ENCODE data around the gene CMTM2. TPM values are rescaled to one million over a fixed set of nuclear protein-coding genes. Genes with fewer than 3 reads are reported as not detected.

Gene CMTM2
- total RNA-seq, 2 donors from 2014 or later = not detected

- DNase-seq = no peak
- Histone ChIP-seq H3K27me3 (no peaks in the 10 kb centered on the region), H3K4me1 (no peaks in the 10 kb centered on the region), H3K27ac (no peak overlapping the region), H3K36me3 (replicated peaks in 1 of 2; ENCODE audit: insufficient read depth in 1 of 2, low read depth in 2 of 2) (peaks cover 0 to 2% of the 10 kb centered on the region in 2 donors), H3K4me3 (no peak overlapping the region), H3K9me3 (no peaks in the 10 kb centered on the region)
- ATAC-seq = no peak
- intact Hi-C loops (cut with DNase I) = no loop called here
- TF ChIP-seq CTCF (IDR thresholded peaks at IDR 0.05) = no peak
- TF ChIP-seq POLR2A (IDR thresholded peaks at IDR 0.05) = no peak
- WGBS, 2 donors = 62 to 63% methylated on average over 3 of the region's 3 CpGs
These were observed 9.3 kb upstream of the CMTM2 start for GRCh38 chr16:66569827-66570405.

- H3K27me3 ChIP-seq = no peaks in the 10 kb centered on the region
- no peak overlapping the region for H3K4me3 ChIP-seq
- DNase-seq (no peak), ATAC-seq (no peak)
- H3K9me3 ChIP-seq = no peaks in the 10 kb centered on the region
- 65 to 67% methylated on average over 2 of the region's 2 CpGs for WGBS, 2 donors
- H3K27ac ChIP-seq = no peak overlapping the region
- H3K4me1 ChIP-seq = no peaks in the 10 kb centered on the region
- H3K36me3 ChIP-seq (replicated peaks in 1 of 2; ENCODE audit: insufficient read depth in 1 of 2, low read depth in 2 of 2) = no peaks in the 10 kb centered on the region
- no peak for TF ChIP-seq CTCF (IDR thresholded peaks at IDR 0.05)
- no peak for TF ChIP-seq POLR2A (IDR thresholded peaks at IDR 0.05)
- intact Hi-C loops (cut with DNase I) = no loop called here
These were observed 6.9 kb upstream of the CMTM2 start for GRCh38 chr16:66572356-66572755.

GRCh38 chr16:66574081-66574480 lies 5.2 kb upstream of the CMTM2 start:
- H3K27me3 ChIP-seq = no peaks in the 10 kb centered on the region
- DNase-seq = no peak
- no peaks in the 10 kb centered on the region for H3K9me3 ChIP-seq
- intact Hi-C loops (cut with DNase I) = no loop called here
- no peak overlapping the region for H3K4me3 ChIP-seq
- TF ChIP-seq CTCF (IDR thresholded peaks at IDR 0.05) (no peak), POLR2A (IDR thresholded peaks at IDR 0.05) (no peak)
- no peaks in the 10 kb centered on the region for H3K36me3 ChIP-seq (replicated peaks in 1 of 2; ENCODE audit: insufficient read depth in 1 of 2, low read depth in 2 of 2)
- ATAC-seq = no peak
- H3K4me1 ChIP-seq = no peaks in the 10 kb centered on the region
- no peak overlapping the region for H3K27ac ChIP-seq
- WGBS, 2 donors = 94% methylated on average over 1 of the region's 1 CpG

GRCh38 chr16:66574531-66574930 lies 4.7 kb upstream of the CMTM2 start:
- WGBS, 2 donors = 85 to 93% methylated on average over 3 of the region's 3 CpGs
- TF ChIP-seq CTCF (IDR thresholded peaks at IDR 0.05) (no peak), POLR2A (IDR thresholded peaks at IDR 0.05) (no peak)
- Histone ChIP-seq H3K27ac (no peak overlapping the region), H3K27me3 (no peaks in the 10 kb centered on the region), H3K36me3 (replicated peaks in 1 of 2; ENCODE audit: insufficient read depth in 1 of 2, low read depth in 2 of 2) (no peaks in the 10 kb centered on the region), H3K4me3 (no peak overlapping the region), H3K9me3 (no peaks in the 10 kb centered on the region), H3K4me1 (no peaks in the 10 kb centered on the region)
- ATAC-seq (no peak), DNase-seq (no peak)
- intact Hi-C loops (cut with DNase I) = no loop called here

GRCh38 chr16:66575060-66575459 lies 4.2 kb upstream of the CMTM2 start:
- TF ChIP-seq POLR2A (IDR thresholded peaks at IDR 0.05) (no peak), CTCF (IDR thresholded peaks at IDR 0.05) (no peak)

More at GRCh38 chr16:66575060-66575459, 4.2 kb upstream of the CMTM2 start:
- intact Hi-C loops (cut with DNase I) = no loop called here
- H3K4me3 ChIP-seq = no peak overlapping the region
- ATAC-seq = no peak
- no peak overlapping the region for H3K27ac ChIP-seq
- 89 to 93% methylated on average over 3 of the region's 3 CpGs for WGBS, 2 donors
- no peaks in the 10 kb centered on the region for H3K9me3 ChIP-seq
- no peaks in the 10 kb centered on the region for H3K27me3 ChIP-seq
- no peak for DNase-seq
- no peaks in the 10 kb centered on the region for H3K36me3 ChIP-seq (replicated peaks in 1 of 2; ENCODE audit: insufficient read depth in 1 of 2, low read depth in 2 of 2)
- H3K4me1 ChIP-seq = no peaks in the 10 kb centered on the region
